HCT116 (cell line): ENCODE results near the gene SORCS2. TPM values are rescaled to one million over a fixed set of nuclear protein-coding genes. Genes with fewer than 3 reads are reported as not detected.

Source experiments
- ATAC-seq: fragments of 200-7000 bp; cut with Tn5 transposase; 2 replicates; pipeline ENCODE4 v1.9.1; 2020; ENCODE audit warnings: mild to moderate bottlenecking, moderate library complexity
- BruUV-seq: library from RNA; stranded (reverse); fragments of 400-500 nt; replicated peaks from 2 replicates; lab custom pipeline; 2021; lab: Mats Ljungman, UMichigan
- CTCF ChIA-PET: fragments of 300-600 bp; sonication (Branson Sonifier 250); formaldehyde crosslinking; loops from one replicate; lab custom pipeline; 2021; ENCODE audit warnings: antibody characterized with exemption; lab: Charles Lee
- POLR2A ChIA-PET: fragments of 300-600, 350-600 bp; sonication (Branson Sonifier 250); formaldehyde crosslinking; loops from one replicate; lab custom pipeline; 2021; ENCODE audit warnings: antibody characterized with exemption; lab: Charles Lee
- RAD21 ChIA-PET, 2 experiments: fragments of 300-600 bp; sonication (Branson Sonifier 250); formaldehyde crosslinking; loops; one replicate each; lab custom pipeline; 2023; ENCODE audit warnings: low total read pairs in 2 of 2; ENCODE audit not compliant: uncharacterized antibody in 2 of 2, unreplicated experiment in 2 of 2, low non-redundant PET in 1 of 2; lab: Charles Lee
- DNase-seq: peaks from one replicate; pipeline ENCODE4 v3.0.0-alpha.2; 2010; ENCODE audit warnings: low read depth, low spot score
- H2AFZ ChIP-seq: fragments of 200-600 bp; shearing (Covaris generic), sonication (generic); 2 replicates; pipeline ENCODE4 v1.6.1; 2017; ENCODE audit warnings: low read depth, mixed run types, mixed read lengths, antibody characterized with exemption, low read length; ENCODE audit not compliant: poor library complexity, severe bottlenecking
- H3K27ac ChIP-seq: 2 replicates; pipeline ENCODE4 v1.5.1; 2012; ENCODE audit warnings: low read depth, low read length
- H3K27me3 ChIP-seq: fragments of 200-600 bp; sonication (generic); 2 replicates; pipeline ENCODE4 v1.6.1; 2016; ENCODE audit warnings: mixed run types, low read length, mixed read lengths; ENCODE audit not compliant: insufficient read depth
- H3K36me3 ChIP-seq, 2 experiments: fragments of 200-500 bp in 1 of 2; fragments of 200-600 bp in 1 of 2; sonication (Bioruptor generic) in 1 of 2; sonication (generic) in 1 of 2; 2 replicates each; pipeline versions ENCODE4 v1.5.1 to v1.6.1; 2014 to 2016; ENCODE audit warnings: low read length in 2 of 2, inconsistent platforms in 1 of 2, mixed read lengths in 1 of 2, mixed run types in 1 of 2; ENCODE audit not compliant: insufficient read depth in 2 of 2, control insufficient read depth in 1 of 2
- H3K4me1 ChIP-seq, 2 experiments: fragments of 200-600 bp in 1 of 2; sonication (generic) in 1 of 2; 2 replicates each; pipeline versions ENCODE4 v1.5.1 to v1.6.1; 2012 to 2017; ENCODE audit warnings: low read length in 2 of 2, inconsistent platforms in 1 of 2, mild to moderate bottlenecking in 1 of 2, mixed read lengths in 1 of 2, mixed run types in 1 of 2, moderate library complexity in 1 of 2; ENCODE audit not compliant: insufficient read depth in 2 of 2, control insufficient read depth in 1 of 2
- H3K4me2 ChIP-seq: fragments of 200-600 bp; sonication (generic); 2 replicates; pipeline ENCODE4 v1.6.1; 2017; ENCODE audit warnings: mixed run types, low read length, mixed read lengths
- H3K4me3 ChIP-seq, 2 experiments: fragments of 200-600 bp in 1 of 2; sonication (generic) in 1 of 2; replicated peaks in 1 of 2; 2 replicates each; pipeline ENCODE4 v1.5.1; 2011 to 2016; ENCODE audit warnings: low read length in 2 of 2, control low read depth in 1 of 2, low read depth in 1 of 2, mild to moderate bottlenecking in 1 of 2, mixed read lengths in 1 of 2, mixed run types in 1 of 2
- H3K79me2 ChIP-seq: fragments of 200-600 bp; sonication (generic); 2 replicates; pipeline ENCODE4 v1.6.1; 2017; ENCODE audit warnings: mild to moderate bottlenecking, mixed run types, low read length, moderate library complexity, mixed read lengths; ENCODE audit not compliant: insufficient read depth
- H3K9ac ChIP-seq: fragments of 200-600 bp; sonication (generic); 2 replicates; pipeline ENCODE4 v1.6.1; 2016; ENCODE audit warnings: low read length, mixed read lengths
- H3K9me2 ChIP-seq: fragments of 200-600 bp; sonication (generic), shearing (Covaris generic); 2 replicates; pipeline ENCODE4 v1.6.1; 2017; ENCODE audit warnings: mixed run types, mild to moderate bottlenecking, moderate library complexity; ENCODE audit not compliant: insufficient read depth
- H3K9me3 ChIP-seq, 2 experiments: fragments of 200-500 bp in 1 of 2; fragments of 200-600 bp in 1 of 2; sonication (Bioruptor generic) in 1 of 2; sonication (generic) in 1 of 2; 2 replicates each; pipeline ENCODE4 v1.6.1; 2014 to 2017; ENCODE audit warnings: low read length in 2 of 2, mixed read lengths in 2 of 2, inconsistent platforms in 1 of 2, low read depth in 1 of 2, mild to moderate bottlenecking in 1 of 2, mixed run types in 1 of 2, moderate library complexity in 1 of 2; ENCODE audit not compliant: control insufficient read depth in 1 of 2, insufficient read depth in 1 of 2
- H4K20me1 ChIP-seq: fragments of 200-600 bp; sonication (generic), shearing (Covaris generic); 2 replicates; pipeline ENCODE4 v1.6.1; 2017; ENCODE audit warnings: mixed run types, mild to moderate bottlenecking, moderate library complexity; ENCODE audit not compliant: insufficient read depth
- CBX3 ChIP-seq: IDR thresholded peaks from 2 replicates; pipeline ENCODE4 v1.6.1; 2012; ENCODE audit warnings: low read depth
- CEBPB ChIP-seq: IDR thresholded peaks from 2 replicates; pipeline ENCODE4 v1.6.1; 2012; ENCODE audit warnings: low read depth
- EGR1 ChIP-seq: IDR thresholded peaks from 2 replicates; pipeline ENCODE4 v1.6.1; 2012; ENCODE audit warnings: low read depth
- ELF1 ChIP-seq: IDR thresholded peaks from 2 replicates; pipeline ENCODE4 v1.6.1; 2012; ENCODE audit warnings: low read depth, borderline replicate concordance
- EZH2 ChIP-seq: fragments of 200-600 bp; sonication (generic); IDR thresholded peaks from 2 replicates; pipeline ENCODE4 v1.6.1; 2017; ENCODE audit warnings: antibody characterized with exemption, mixed run types
- EZH2phosphoT487 ChIP-seq: fragments of 200-600 bp; IDR thresholded peaks from 2 replicates; pipeline ENCODE4 v1.6.1; 2018; ENCODE audit warnings: antibody characterized with exemption, borderline replicate concordance
- FOSL1 ChIP-seq: IDR thresholded peaks from 2 replicates; pipeline ENCODE4 v1.6.1; 2012; ENCODE audit warnings: low read depth
- JUND ChIP-seq: IDR thresholded peaks from 2 replicates; pipeline ENCODE4 v1.6.1; 2012
- POLR2A ChIP-seq: IDR thresholded peaks from 2 replicates; pipeline ENCODE4 v1.7.0; 2011; ENCODE audit warnings: borderline replicate concordance; ENCODE audit not compliant: insufficient read depth, insufficient read length; ENCODE audit errors: extremely low read depth
- POLR2AphosphoS5 ChIP-seq: IDR thresholded peaks from 2 replicates; pipeline ENCODE4 v1.6.1; 2011; ENCODE audit warnings: mild to moderate bottlenecking, low read depth, low read length, moderate library complexity
- SIN3A ChIP-seq: IDR thresholded peaks from 2 replicates; pipeline ENCODE4 v1.6.1; 2012; ENCODE audit warnings: low read depth
- SP1 ChIP-seq: IDR thresholded peaks from 2 replicates; pipeline ENCODE4 v1.6.1; 2012; ENCODE audit warnings: low read depth
- SRF ChIP-seq: IDR thresholded peaks from 2 replicates; pipeline ENCODE4 v1.6.1; 2012; ENCODE audit warnings: low read depth
- TCF7L2 ChIP-seq: IDR thresholded peaks from 2 replicates; pipeline ENCODE4 v1.7.0; 2011; ENCODE audit warnings: borderline replicate concordance, inconsistent platforms; ENCODE audit not compliant: insufficient read depth, insufficient read length; ENCODE audit errors: extremely low read depth
- YY1 ChIP-seq: IDR thresholded peaks from 2 replicates; pipeline ENCODE4 v1.6.1; 2011; ENCODE audit warnings: low read length, low read depth, moderate library complexity, mild to moderate bottlenecking; ENCODE audit not compliant: insufficient replicate concordance; ENCODE audit errors: extremely low read depth
- intact Hi-C: fragments of 100-400 bp; cut with micrococcal nuclease; formaldehyde crosslinking; loops from 2 replicates; pipeline ENCODE4 v1.10.0; 2022
- total RNA-seq: library from RNA; stranded (reverse); gene quantifications from one replicate; pipeline ENCODE4 v1.2.1, GENCODE V29; 2021; ENCODE audit not compliant: unreplicated experiment
- TF ChIP-seq, protein P1 (sequence below): IDR thresholded peaks from 2 replicates; pipeline ENCODE4 v1.6.1; 2011; ENCODE audit warnings: mild to moderate bottlenecking, low read length, moderate library complexity; ENCODE audit not compliant: insufficient replicate concordance; ENCODE audit errors: extremely low read depth
- TF ChIP-seq, protein P2 (sequence below): IDR thresholded peaks from 2 replicates; pipeline ENCODE4 v1.6.1; 2012
- TF ChIP-seq, protein P3 (sequence below): IDR thresholded peaks from 2 replicates; pipeline ENCODE4 v1.6.1; 2012; ENCODE audit warnings: low read depth
- TF ChIP-seq, protein P4 (sequence below), 3 experiments: fragments of 200-600 bp in 1 of 3; sonication (generic) in 1 of 3; IDR thresholded peaks in 2 of 3; conservative IDR thresholded peaks in 1 of 3; 2 replicates each; pipeline ENCODE4 v1.5.1; 2012 to 2017; ENCODE audit warnings: low read depth in 2 of 3, low read length in 2 of 3, antibody characterized with exemption in 1 of 3, borderline replicate concordance in 1 of 3, control low read depth in 1 of 3, mild to moderate bottlenecking in 1 of 3, mixed read lengths in 1 of 3, mixed run types in 1 of 3, moderate library complexity in 1 of 3; ENCODE audit not compliant: insufficient read depth in 1 of 3
- TF ChIP-seq, protein P5 (sequence below): IDR thresholded peaks from 2 replicates; pipeline ENCODE4 v1.6.1; 2012

The SORCS2 gene
- total RNA-seq, 1 experiment from 2014 or later, result 0.37 TPM

DNA sequence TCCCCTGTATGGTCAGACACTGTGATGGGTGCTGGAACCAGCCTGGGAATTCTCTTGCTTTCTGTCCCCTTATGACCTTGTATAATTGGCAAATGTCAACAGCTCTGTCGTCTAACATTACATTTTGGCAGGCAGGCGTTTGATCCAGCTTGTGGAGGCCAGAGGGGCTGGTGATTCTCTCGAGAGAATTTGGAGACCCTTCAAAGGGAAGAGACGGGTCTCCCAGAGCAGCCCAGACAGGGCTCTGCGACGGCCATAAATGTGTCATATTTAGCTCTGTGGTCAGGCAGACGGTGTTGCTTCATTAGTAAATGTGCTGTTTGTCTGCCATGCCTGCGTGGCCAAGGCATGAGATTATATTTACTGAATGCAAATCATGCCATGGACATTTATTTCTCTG, 68.7 kb downstream of the SORCS2 start:
- TF ChIP-seq CBX3 (no peak), TCF7L2 (no peak), JUND (no peak), EGR1 (no peak), POLR2A (no peak), CEBPB (no peak), POLR2AphosphoS5 (no peak), EZH2 (no peak), ELF1 (no peak), YY1 (no peak), SRF (no peak), SP1 (no peak), EZH2phosphoT487 (no peak), SIN3A (no peak), FOSL1 (no peak)
- TF ChIP-seq, protein P1, sequence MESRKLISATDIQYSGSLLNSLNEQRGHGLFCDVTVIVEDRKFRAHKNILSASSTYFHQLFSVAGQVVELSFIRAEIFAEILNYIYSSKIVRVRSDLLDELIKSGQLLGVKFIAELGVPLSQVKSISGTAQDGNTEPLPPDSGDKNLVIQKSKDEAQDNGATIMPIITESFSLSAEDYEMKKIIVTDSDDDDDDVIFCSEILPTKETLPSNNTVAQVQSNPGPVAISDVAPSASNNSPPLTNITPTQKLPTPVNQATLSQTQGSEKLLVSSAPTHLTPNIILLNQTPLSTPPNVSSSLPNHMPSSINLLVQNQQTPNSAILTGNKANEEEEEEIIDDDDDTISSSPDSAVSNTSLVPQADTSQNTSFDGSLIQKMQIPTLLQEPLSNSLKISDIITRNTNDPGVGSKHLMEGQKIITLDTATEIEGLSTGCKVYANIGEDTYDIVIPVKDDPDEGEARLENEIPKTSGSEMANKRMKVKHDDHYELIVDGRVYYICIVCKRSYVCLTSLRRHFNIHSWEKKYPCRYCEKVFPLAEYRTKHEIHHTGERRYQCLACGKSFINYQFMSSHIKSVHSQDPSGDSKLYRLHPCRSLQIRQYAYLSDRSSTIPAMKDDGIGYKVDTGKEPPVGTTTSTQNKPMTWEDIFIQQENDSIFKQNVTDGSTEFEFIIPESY, result no peak
- TF ChIP-seq, protein P2, sequence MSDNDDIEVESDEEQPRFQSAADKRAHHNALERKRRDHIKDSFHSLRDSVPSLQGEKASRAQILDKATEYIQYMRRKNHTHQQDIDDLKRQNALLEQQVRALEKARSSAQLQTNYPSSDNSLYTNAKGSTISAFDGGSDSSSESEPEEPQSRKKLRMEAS, result no peak
- TF ChIP-seq, protein P3, sequence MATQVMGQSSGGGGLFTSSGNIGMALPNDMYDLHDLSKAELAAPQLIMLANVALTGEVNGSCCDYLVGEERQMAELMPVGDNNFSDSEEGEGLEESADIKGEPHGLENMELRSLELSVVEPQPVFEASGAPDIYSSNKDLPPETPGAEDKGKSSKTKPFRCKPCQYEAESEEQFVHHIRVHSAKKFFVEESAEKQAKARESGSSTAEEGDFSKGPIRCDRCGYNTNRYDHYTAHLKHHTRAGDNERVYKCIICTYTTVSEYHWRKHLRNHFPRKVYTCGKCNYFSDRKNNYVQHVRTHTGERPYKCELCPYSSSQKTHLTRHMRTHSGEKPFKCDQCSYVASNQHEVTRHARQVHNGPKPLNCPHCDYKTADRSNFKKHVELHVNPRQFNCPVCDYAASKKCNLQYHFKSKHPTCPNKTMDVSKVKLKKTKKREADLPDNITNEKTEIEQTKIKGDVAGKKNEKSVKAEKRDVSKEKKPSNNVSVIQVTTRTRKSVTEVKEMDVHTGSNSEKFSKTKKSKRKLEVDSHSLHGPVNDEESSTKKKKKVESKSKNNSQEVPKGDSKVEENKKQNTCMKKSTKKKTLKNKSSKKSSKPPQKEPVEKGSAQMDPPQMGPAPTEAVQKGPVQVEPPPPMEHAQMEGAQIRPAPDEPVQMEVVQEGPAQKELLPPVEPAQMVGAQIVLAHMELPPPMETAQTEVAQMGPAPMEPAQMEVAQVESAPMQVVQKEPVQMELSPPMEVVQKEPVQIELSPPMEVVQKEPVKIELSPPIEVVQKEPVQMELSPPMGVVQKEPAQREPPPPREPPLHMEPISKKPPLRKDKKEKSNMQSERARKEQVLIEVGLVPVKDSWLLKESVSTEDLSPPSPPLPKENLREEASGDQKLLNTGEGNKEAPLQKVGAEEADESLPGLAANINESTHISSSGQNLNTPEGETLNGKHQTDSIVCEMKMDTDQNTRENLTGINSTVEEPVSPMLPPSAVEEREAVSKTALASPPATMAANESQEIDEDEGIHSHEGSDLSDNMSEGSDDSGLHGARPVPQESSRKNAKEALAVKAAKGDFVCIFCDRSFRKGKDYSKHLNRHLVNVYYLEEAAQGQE, result no peak
- TF ChIP-seq, protein P4, sequence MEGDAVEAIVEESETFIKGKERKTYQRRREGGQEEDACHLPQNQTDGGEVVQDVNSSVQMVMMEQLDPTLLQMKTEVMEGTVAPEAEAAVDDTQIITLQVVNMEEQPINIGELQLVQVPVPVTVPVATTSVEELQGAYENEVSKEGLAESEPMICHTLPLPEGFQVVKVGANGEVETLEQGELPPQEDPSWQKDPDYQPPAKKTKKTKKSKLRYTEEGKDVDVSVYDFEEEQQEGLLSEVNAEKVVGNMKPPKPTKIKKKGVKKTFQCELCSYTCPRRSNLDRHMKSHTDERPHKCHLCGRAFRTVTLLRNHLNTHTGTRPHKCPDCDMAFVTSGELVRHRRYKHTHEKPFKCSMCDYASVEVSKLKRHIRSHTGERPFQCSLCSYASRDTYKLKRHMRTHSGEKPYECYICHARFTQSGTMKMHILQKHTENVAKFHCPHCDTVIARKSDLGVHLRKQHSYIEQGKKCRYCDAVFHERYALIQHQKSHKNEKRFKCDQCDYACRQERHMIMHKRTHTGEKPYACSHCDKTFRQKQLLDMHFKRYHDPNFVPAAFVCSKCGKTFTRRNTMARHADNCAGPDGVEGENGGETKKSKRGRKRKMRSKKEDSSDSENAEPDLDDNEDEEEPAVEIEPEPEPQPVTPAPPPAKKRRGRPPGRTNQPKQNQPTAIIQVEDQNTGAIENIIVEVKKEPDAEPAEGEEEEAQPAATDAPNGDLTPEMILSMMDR (IDR thresholded peaks at IDR 0.05 in 2 of 3, conservative IDR thresholded peaks at IDR 0.05 in 1 of 3; ENCODE audit: borderline replicate concordance in 1 of 3, insufficient read depth in 1 of 3, low read depth in 2 of 3, low read length in 2 of 3), result no peak
- TF ChIP-seq, protein P5, sequence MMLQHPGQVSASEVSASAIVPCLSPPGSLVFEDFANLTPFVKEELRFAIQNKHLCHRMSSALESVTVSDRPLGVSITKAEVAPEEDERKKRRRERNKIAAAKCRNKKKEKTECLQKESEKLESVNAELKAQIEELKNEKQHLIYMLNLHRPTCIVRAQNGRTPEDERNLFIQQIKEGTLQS, result no peak
- Histone ChIP-seq H4K20me1 (no peaks in the 10 kb centered on the region), H3K79me2 (no peaks in the 10 kb centered on the region), H3K27me3 (0 out of 2 replicates have a peak, but pooled peaks cover 3% of the 10 kb centered on the region), H3K9me2 (no peaks in the 10 kb centered on the region), H3K27ac (no peak overlapping the region), H3K9ac (no peak overlapping the region), H3K4me2 (no peak overlapping the region), H3K4me3 (no peak overlapping the region), H3K9me3 (no peaks in the 10 kb centered on the region), H3K36me3 (no peaks in the 10 kb centered on the region), H3K4me1 (peaks cover 0 to 18% of the 10 kb centered on the region in 2 experiments; a peak in 2 of 4 replicates), H2AFZ (no peak overlapping the region)
- ChIA-PET POLR2A (no interaction called here), RAD21 (no interaction called here), CTCF (no interaction called here)
- ATAC-seq (no peak), DNase-seq (no peak)
- intact Hi-C loops, result no loop called here
- BruUV-seq, result no TSS peak
